K562 (cell line): ENCODE data around the gene OSBP2. TPM values are rescaled to one million over a fixed set of nuclear protein-coding genes. Genes with fewer than 3 reads are reported as not detected.

Source experiments
- ATAC-seq: fragments of 200-7000 bp; cut with Tn5 transposase; 3 replicates; pipeline ENCODE4 v1.9.1; 2020; ENCODE audit warnings: moderate library complexity
- BruUV-seq: library from RNA; stranded (reverse); fragments of 400-500 nt; replicated peaks from 2 replicates; lab custom pipeline; 2021; lab: Mats Ljungman, UMichigan
- CTCF ChIA-PET: fragments of 300-600 bp; formaldehyde crosslinking; extraction: SDS; loops from one replicate; lab custom pipeline; 2021; ENCODE audit warnings: low intra/inter-chr PET ratio; lab: Yijun Ruan, JAX
- POLR2A ChIA-PET: fragments of 300-600, 350-650 bp; sonication (Branson Sonifier 250); formaldehyde crosslinking; extraction: SDS; loops from one replicate; lab custom pipeline; 2021; ENCODE audit warnings: antibody characterized with exemption, inconsistent platforms; lab: Yijun Ruan, JAX
- DNase-seq, 4 experiments: peaks; one replicate each; pipeline versions ENCODE4 v3.0.0 to v3.0.0-alpha.2; 2011 to 2018; ENCODE audit warnings: low spot score in 3 of 4, mixed read lengths in 3 of 4; ENCODE audit errors: extremely low read depth in 1 of 4
- FAIRE-seq: peaks from 2 replicates; lab custom pipeline; 2011; peaks lifted over from hg19 to GRCh38; lab: Jason Lieb, UNC
- H2AFZ ChIP-seq: 2 replicates; pipeline ENCODE4 v1.6.0; 2011; ENCODE audit warnings: low read depth, low read length, control low read depth, inconsistent platforms
- H3K27ac ChIP-seq: fragments of 200-600 bp; 3 replicates; pipeline ENCODE4 v1.8.0; 2011; ENCODE audit warnings: low read depth, mild to moderate bottlenecking, control low read depth, inconsistent platforms, low read length, moderate library complexity, mixed read lengths; ENCODE audit errors: extremely low read depth
- H3K27me3 ChIP-seq, 2 experiments: fragments of 300-600 bp in 1 of 2; 2 replicates in 1 of 2; 3 replicates in 1 of 2; pipeline versions ENCODE4 v1.6.0 to v1.8.0; 2011; ENCODE audit warnings: inconsistent platforms in 2 of 2, low read length in 2 of 2, mild to moderate bottlenecking in 1 of 2, mixed read lengths in 1 of 2, moderate library complexity in 1 of 2; ENCODE audit not compliant: control insufficient read depth in 2 of 2, insufficient read depth in 2 of 2
- H3K36me3 ChIP-seq: fragments of 300-600 bp; 3 replicates; pipeline ENCODE4 v1.8.0; 2011; ENCODE audit warnings: mild to moderate bottlenecking, low read length, inconsistent platforms; ENCODE audit not compliant: control insufficient read depth, insufficient read depth
- H3K4me1 ChIP-seq, 2 experiments: fragments of 200-600 bp in 1 of 2; replicated peaks in 1 of 2; 2 replicates in 1 of 2; 3 replicates in 1 of 2; pipeline versions ENCODE4 v1.5.1 to v1.8.0; 2011; ENCODE audit warnings: inconsistent platforms in 2 of 2, low read length in 2 of 2, mild to moderate bottlenecking in 1 of 2, mixed read lengths in 1 of 2, moderate library complexity in 1 of 2; ENCODE audit not compliant: control insufficient read depth in 2 of 2, insufficient read depth in 2 of 2
- H3K4me2 ChIP-seq: 2 replicates; pipeline ENCODE4 v1.6.1; 2011; ENCODE audit warnings: low read length, control low read depth, inconsistent platforms, mixed read lengths; ENCODE audit not compliant: insufficient read depth
- H3K4me3 ChIP-seq: fragments of 200-600 bp; sonication (generic), shearing (Covaris generic); 2 replicates; pipeline ENCODE4 v1.5.1; 2016; ENCODE audit warnings: control low read depth, inconsistent platforms
- H3K79me2 ChIP-seq: fragments of 200-600 bp; 3 replicates; pipeline ENCODE4 v1.8.0; 2011; ENCODE audit warnings: low read length, inconsistent platforms; ENCODE audit not compliant: control insufficient read depth, insufficient read depth
- H3K9ac ChIP-seq, 2 experiments: 2 replicates each; pipeline versions ENCODE4 v1.6.0 to v1.6.1; 2011; ENCODE audit warnings: low read depth in 2 of 2, low read length in 2 of 2, control low read depth in 1 of 2, inconsistent platforms in 1 of 2, mild to moderate bottlenecking in 1 of 2, mixed read lengths in 1 of 2; ENCODE audit not compliant: insufficient read depth in 1 of 2
- H3K9me1 ChIP-seq: one replicate; pipeline ENCODE4 v1.6.0; 2011; ENCODE audit warnings: inconsistent platforms, mild to moderate bottlenecking, low read length, moderate library complexity; ENCODE audit not compliant: control insufficient read depth, insufficient read depth
- H3K9me3 ChIP-seq: replicated peaks from 2 replicates; pipeline ENCODE4 v1.5.1; 2011; ENCODE audit warnings: low read depth, low read length, inconsistent platforms; ENCODE audit not compliant: control insufficient read depth, insufficient read depth
- H4K20me1 ChIP-seq: replicated peaks from 2 replicates; pipeline ENCODE4 v1.6.1; 2011; ENCODE audit warnings: low read length, inconsistent platforms, mixed read lengths; ENCODE audit not compliant: control insufficient read depth, insufficient read depth
- ZNF354B ChIP-seq: fragments of 250-450 bp; sonication (Bioruptor Pico); IDR thresholded peaks from 2 replicates; pipeline ENCODE4 v1.4.0; 2020
- ZNF778 ChIP-seq: fragments of 450-650 bp; formaldehyde crosslinking; IDR thresholded peaks from 2 replicates; pipeline ENCODE4 v1.4.0; 2020; ENCODE audit warnings: mild to moderate bottlenecking, moderate library complexity
- WGBS: fragments of 100-300 bp; shearing (Covaris generic); methylation state at CpG from one replicate; pipeline ENCODE4 v1.1.6; 2016; ENCODE audit warnings: low coverage, mixed read lengths; ENCODE audit not compliant: insufficient coverage; ENCODE audit errors: missing lambda C conversion rate; 5-methylcytosine and 5-hydroxymethylcytosine counted together
- in situ Hi-C: fragments of 300-500 bp; cut with MboI; formaldehyde crosslinking; loops from 4 replicates; pipeline ENCODE4 v1.15.0; 2018; ENCODE audit warnings: inconsistent platforms, mixed read lengths
- intact Hi-C: fragments of 100-400 bp; cut with micrococcal nuclease; formaldehyde crosslinking; loops from 2 replicates; pipeline ENCODE4 v1.14.2; 2022
- polyA plus RNA-seq, 8 experiments: library from polyadenylated mRNA; depleted of rRNA in 4 of 8; stranded (reverse) in 5 of 8; unstranded in 3 of 8; fragments of >200 nt; fragmentation: Nextera tagmentation in 2 of 8; fragmentation: Illumina TruSeq in 1 of 8; extraction: Ambion mirVana in 2 of 8; extraction: Trizol in 1 of 8; gene quantifications; 2 replicates each; pipeline versions ENCODE4 v1.2.1 to v1.2.3, GENCODE V29; 2011 to 2014; ENCODE audit warnings: inconsistent platforms in 1 of 8, missing spikeins in 1 of 8
- total RNA-seq, 7 experiments: library from RNA; depleted of rRNA in 6 of 7; stranded (reverse); fragments of >200 nt in 6 of 7; fragmentation: Illumina TruSeq in 2 of 7; extraction: Trizol in 2 of 7; gene quantifications; 2 replicates each; pipeline versions ENCODE4 v1.2.1 to v1.2.3, GENCODE V29; 2011 to 2021; ENCODE audit warnings: low replicate concordance in 1 of 7
- TF ChIP-seq, protein P1 (sequence below): fragments of 250-450 bp; sonication (Bioruptor Pico); IDR thresholded peaks from 2 replicates; pipeline ENCODE4 v1.5.0; 2020; ENCODE audit warnings: mild to moderate bottlenecking, borderline replicate concordance
- TF ChIP-seq, protein P2 (sequence below): sonication (generic); formaldehyde crosslinking; IDR thresholded peaks from 2 replicates; pipeline ENCODE4 v1.8.0; 2022; ENCODE audit warnings: mild to moderate bottlenecking, missing genetic modification reagents
- TF ChIP-seq, protein P3 (sequence below): fragments of 450-650 bp; IDR thresholded peaks from 2 replicates; pipeline ENCODE4 v1.6.1; 2018; ENCODE audit not compliant: partially characterized antibody

OSBP2 gene
- total and polyA plus RNA-seq, 9 of the 15 experiments (the other 6 are each of a cell fraction or from before 2014, with no cell fraction given), result 0.52 to 29.5 (median 21.6) TPM

GRCh38 chr22:30731658-30732057 lies 37.0 kb downstream of the OSBP2 start:
- Histone ChIP-seq H3K9me1 (no peaks in the 10 kb centered on the region), H3K9me3 (no peaks in the 10 kb centered on the region), H3K4me3 (no peak overlapping the region), H3K4me1 (peaks cover 6 to 7% of the 10 kb centered on the region in 2 experiments; a peak in 3 of 5 replicates), H3K27ac (no peak overlapping the region), H3K36me3 (no peaks in the 10 kb centered on the region), H3K27me3 (no peaks in the 10 kb centered on the region), H4K20me1 (no peaks in the 10 kb centered on the region), H3K79me2 (no peaks in the 10 kb centered on the region), H2AFZ (no peak overlapping the region), H3K9ac (no peak overlapping the region), H3K4me2 (no peak overlapping the region)
- TF ChIP-seq, protein P1, sequence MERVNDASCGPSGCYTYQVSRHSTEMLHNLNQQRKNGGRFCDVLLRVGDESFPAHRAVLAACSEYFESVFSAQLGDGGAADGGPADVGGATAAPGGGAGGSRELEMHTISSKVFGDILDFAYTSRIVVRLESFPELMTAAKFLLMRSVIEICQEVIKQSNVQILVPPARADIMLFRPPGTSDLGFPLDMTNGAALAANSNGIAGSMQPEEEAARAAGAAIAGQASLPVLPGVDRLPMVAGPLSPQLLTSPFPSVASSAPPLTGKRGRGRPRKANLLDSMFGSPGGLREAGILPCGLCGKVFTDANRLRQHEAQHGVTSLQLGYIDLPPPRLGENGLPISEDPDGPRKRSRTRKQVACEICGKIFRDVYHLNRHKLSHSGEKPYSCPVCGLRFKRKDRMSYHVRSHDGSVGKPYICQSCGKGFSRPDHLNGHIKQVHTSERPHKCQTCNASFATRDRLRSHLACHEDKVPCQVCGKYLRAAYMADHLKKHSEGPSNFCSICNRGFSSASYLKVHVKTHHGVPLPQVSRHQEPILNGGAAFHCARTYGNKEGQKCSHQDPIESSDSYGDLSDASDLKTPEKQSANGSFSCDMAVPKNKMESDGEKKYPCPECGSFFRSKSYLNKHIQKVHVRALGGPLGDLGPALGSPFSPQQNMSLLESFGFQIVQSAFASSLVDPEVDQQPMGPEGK, result no peak
- TF ChIP-seq, protein P2, sequence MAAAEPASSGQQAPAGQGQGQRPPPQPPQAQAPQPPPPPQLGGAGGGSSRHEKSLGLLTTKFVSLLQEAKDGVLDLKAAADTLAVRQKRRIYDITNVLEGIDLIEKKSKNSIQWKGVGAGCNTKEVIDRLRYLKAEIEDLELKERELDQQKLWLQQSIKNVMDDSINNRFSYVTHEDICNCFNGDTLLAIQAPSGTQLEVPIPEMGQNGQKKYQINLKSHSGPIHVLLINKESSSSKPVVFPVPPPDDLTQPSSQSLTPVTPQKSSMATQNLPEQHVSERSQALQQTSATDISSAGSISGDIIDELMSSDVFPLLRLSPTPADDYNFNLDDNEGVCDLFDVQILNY (CRISPR knock-in tag), result no peak
- TF ChIP-seq, protein P3, sequence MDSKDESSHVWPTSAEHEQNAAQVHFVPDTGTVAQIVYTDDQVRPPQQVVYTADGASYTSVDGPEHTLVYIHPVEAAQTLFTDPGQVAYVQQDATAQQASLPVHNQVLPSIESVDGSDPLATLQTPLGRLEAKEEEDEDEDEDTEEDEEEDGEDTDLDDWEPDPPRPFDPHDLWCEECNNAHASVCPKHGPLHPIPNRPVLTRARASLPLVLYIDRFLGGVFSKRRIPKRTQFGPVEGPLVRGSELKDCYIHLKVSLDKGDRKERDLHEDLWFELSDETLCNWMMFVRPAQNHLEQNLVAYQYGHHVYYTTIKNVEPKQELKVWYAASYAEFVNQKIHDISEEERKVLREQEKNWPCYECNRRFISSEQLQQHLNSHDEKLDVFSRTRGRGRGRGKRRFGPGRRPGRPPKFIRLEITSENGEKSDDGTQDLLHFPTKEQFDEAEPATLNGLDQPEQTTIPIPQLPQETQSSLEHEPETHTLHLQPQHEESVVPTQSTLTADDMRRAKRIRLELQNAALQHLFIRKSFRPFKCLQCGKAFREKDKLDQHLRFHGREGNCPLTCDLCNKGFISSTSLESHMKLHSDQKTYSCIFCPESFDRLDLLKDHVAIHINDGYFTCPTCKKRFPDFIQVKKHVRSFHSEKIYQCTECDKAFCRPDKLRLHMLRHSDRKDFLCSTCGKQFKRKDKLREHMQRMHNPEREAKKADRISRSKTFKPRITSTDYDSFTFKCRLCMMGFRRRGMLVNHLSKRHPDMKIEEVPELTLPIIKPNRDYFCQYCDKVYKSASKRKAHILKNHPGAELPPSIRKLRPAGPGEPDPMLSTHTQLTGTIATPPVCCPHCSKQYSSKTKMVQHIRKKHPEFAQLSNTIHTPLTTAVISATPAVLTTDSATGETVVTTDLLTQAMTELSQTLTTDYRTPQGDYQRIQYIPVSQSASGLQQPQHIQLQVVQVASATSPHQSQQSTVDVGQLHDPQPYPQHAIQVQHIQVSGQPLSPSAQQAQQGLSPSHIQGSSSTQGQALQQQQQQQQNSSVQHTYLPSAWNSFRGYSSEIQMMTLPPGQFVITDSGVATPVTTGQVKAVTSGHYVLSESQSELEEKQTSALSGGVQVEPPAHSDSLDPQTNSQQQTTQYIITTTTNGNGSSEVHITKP, result no peak
- TF ChIP-seq ZNF354B (CRISPR knock-in tag) (no peak), ZNF778 (CRISPR knock-in tag) (no peak)
- CTCF ChIA-PET, result no interaction called here
- POLR2A ChIA-PET, result no interaction called here
- intact Hi-C loops, result no loop called here
- DNase-seq (no peak), FAIRE-seq (no peak), ATAC-seq (no peak)
- in situ Hi-C loops, result no loop called here
- BruUV-seq, result no TSS peak
- 68% methylated on average over 5 of the region's 6 CpGs for WGBS
